Measurements from ENCODE around the gene SIK3. TPM values are rescaled to one million over a fixed set of nuclear protein-coding genes. Genes with fewer than 3 reads are reported as not detected.

Gene SIK3
- polyA plus RNA-seq, 1 of the 3 experiments (the other 2 are of a cell fraction) = 5.1 TPM

DNA sequence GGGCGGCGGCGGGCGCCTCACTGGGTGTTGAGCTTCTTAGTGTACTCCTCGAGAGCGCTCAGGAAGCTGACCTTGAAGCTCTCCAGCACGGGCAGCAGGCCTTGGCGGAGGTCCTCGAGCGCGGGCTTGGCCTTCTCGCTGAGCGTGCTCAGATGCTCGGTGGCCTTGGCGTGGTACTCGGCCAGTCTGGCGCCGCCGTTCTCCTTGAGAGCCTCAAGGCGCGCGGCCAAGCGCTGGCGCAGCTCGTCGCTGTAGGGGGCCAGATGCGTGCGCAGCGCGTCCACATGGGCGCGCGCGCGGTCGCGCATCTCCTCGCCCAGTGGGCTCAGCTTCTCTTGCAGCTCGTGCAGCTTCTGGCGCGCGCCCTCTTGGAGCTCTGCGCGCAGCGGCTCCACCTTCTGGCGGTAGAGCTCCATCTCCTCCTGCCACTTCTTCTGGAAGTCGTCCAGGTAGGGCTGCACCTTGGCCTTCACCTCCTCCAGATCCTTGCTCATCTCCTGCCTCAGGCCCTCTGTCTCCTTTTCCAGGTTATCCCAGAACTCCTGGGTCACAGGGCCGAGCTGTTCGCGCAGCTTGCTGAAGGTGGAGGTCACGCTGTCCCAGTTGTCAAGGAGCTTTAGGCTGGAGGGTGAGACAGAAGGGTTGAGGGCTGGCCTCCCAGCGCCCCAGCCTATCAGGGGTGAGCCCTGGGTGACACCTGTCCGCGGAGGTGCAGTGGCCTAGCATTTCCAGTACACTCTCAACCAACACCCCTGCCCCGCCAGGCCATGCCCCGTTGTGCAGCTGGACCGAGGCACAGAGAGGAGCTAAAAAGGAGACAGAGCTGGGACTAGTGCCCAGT is 262.2 kb downstream of the SIK3 start:
- CTCF ChIA-PET = interaction anchor here (0.5 to 3.1 kb wide), 24 partner anchors 9 to 309 kb away, joined by 3 to 59 read pairs (median 4); partner anchors contain the start of genes APOA4, APOA5, BUD13 and PAFAH1B2
- DNase-seq = peak; percentile 84
- H4K20me1 ChIP-seq (ENCODE audit: insufficient read depth) = no peaks in the 10 kb centered on the region
- no peak overlapping the region for H3K27ac ChIP-seq (ENCODE audit: low read depth in 2 of 2, low read length in 1 of 2)
- H3K27me3 ChIP-seq (ENCODE audit: insufficient read depth) = no peaks in the 10 kb centered on the region
- no peaks in the 10 kb centered on the region for H3K36me3 ChIP-seq (replicated peaks in 1 of 2; ENCODE audit: control insufficient read depth in 1 of 2, insufficient read depth in 2 of 2, low read length in 1 of 2)
- no peaks in the 10 kb centered on the region for H3F3A ChIP-seq (replicated peaks; ENCODE audit: insufficient read depth)
- 48% methylated on average over 15 of the region's 57 CpGs for WGBS (ENCODE audit: low lambda C conversion rate)
- no peak overlapping the region for H3K4me2 ChIP-seq
- H3K4me3 ChIP-seq (ENCODE audit: low read depth in 2 of 2, low read length in 1 of 2) = peak overlapping the region in 1 of 2 experiments; percentile 23; a peak in 1 of 4 replicates
- no peak overlapping the region for H3K9ac ChIP-seq
- H3K4me1 ChIP-seq (ENCODE audit: control insufficient read depth in 1 of 2, insufficient read depth in 2 of 2, low read depth in 1 of 2, low read length in 1 of 2) = peaks cover 0 to 14% of the 10 kb centered on the region in 2 experiments; a peak in 1 of 4 replicates
- H3K9me3 ChIP-seq = no peaks in the 10 kb centered on the region
- H3K9me2 ChIP-seq = no peaks in the 10 kb centered on the region
- no peaks in the 10 kb centered on the region for H3K79me2 ChIP-seq (ENCODE audit: insufficient read depth)
- H2AFZ ChIP-seq (ENCODE audit: low read depth) = peak overlapping the region; percentile 65; the same call in 1 of the 2 replicates
- POLR2A ChIA-PET = interaction anchor here (0.9 to 1.7 kb wide), 2 partner anchors 22 to 45 kb away, joined by 3 to 9 read pairs; partner anchors contain the start of gene APOA5
- TF ChIP-seq, protein P1, sequence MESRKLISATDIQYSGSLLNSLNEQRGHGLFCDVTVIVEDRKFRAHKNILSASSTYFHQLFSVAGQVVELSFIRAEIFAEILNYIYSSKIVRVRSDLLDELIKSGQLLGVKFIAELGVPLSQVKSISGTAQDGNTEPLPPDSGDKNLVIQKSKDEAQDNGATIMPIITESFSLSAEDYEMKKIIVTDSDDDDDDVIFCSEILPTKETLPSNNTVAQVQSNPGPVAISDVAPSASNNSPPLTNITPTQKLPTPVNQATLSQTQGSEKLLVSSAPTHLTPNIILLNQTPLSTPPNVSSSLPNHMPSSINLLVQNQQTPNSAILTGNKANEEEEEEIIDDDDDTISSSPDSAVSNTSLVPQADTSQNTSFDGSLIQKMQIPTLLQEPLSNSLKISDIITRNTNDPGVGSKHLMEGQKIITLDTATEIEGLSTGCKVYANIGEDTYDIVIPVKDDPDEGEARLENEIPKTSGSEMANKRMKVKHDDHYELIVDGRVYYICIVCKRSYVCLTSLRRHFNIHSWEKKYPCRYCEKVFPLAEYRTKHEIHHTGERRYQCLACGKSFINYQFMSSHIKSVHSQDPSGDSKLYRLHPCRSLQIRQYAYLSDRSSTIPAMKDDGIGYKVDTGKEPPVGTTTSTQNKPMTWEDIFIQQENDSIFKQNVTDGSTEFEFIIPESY (IDR thresholded peaks at IDR 0.05; ENCODE audit: borderline replicate concordance, low read depth) = no peak
- TF ChIP-seq IRF3 (IDR thresholded peaks at IDR 0.05; ENCODE audit: low read depth, low read length) = no peak
- TF ChIP-seq REST (IDR thresholded peaks at IDR 0.05; ENCODE audit: low read depth, low read length) = no peak
- TF ChIP-seq TAF1 (IDR thresholded peaks at IDR 0.05; ENCODE audit: borderline replicate concordance, low read depth, low read length) = no peak
- TF ChIP-seq GATA2 (CRISPR knock-in tag; IDR thresholded peaks at IDR 0.05) = no peak
- peak; percentile 50 for TF ChIP-seq NRF1 (IDR thresholded peaks at IDR 0.05; ENCODE audit: low read depth, low read length)
- TF ChIP-seq, protein P2, sequence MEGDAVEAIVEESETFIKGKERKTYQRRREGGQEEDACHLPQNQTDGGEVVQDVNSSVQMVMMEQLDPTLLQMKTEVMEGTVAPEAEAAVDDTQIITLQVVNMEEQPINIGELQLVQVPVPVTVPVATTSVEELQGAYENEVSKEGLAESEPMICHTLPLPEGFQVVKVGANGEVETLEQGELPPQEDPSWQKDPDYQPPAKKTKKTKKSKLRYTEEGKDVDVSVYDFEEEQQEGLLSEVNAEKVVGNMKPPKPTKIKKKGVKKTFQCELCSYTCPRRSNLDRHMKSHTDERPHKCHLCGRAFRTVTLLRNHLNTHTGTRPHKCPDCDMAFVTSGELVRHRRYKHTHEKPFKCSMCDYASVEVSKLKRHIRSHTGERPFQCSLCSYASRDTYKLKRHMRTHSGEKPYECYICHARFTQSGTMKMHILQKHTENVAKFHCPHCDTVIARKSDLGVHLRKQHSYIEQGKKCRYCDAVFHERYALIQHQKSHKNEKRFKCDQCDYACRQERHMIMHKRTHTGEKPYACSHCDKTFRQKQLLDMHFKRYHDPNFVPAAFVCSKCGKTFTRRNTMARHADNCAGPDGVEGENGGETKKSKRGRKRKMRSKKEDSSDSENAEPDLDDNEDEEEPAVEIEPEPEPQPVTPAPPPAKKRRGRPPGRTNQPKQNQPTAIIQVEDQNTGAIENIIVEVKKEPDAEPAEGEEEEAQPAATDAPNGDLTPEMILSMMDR (IDR thresholded peaks at IDR 0.05) = peak; percentile 55
- no peak for TF ChIP-seq YY1 (IDR thresholded peaks at IDR 0.05; ENCODE audit: low read depth)
- TF ChIP-seq FOSL2 (IDR thresholded peaks at IDR 0.05; ENCODE audit: borderline replicate concordance, low read depth) = no peak
- no peak for TF ChIP-seq JUND (IDR thresholded peaks at IDR 0.05)
- TF ChIP-seq, protein P3, sequence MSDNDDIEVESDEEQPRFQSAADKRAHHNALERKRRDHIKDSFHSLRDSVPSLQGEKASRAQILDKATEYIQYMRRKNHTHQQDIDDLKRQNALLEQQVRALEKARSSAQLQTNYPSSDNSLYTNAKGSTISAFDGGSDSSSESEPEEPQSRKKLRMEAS (IDR thresholded peaks at IDR 0.05; ENCODE audit: low read depth) = peak; percentile 70
- TF ChIP-seq FOXJ3 (CRISPR knock-in tag; IDR thresholded peaks at IDR 0.05) = no peak
- no peak for TF ChIP-seq POLR2AphosphoS5 (IDR thresholded peaks at IDR 0.05; ENCODE audit: low read depth, low read length)
- TF ChIP-seq MXI1 (IDR thresholded peaks at IDR 0.05; ENCODE audit: low read depth, low read length) = no peak
- no peak for TF ChIP-seq ELF1 (IDR thresholded peaks at IDR 0.05)
- TF ChIP-seq EZH2phosphoT487 (IDR thresholded peaks at IDR 0.05; ENCODE audit: borderline replicate concordance, low read depth) = no peak
- TF ChIP-seq RAD21 (IDR thresholded peaks at IDR 0.05; ENCODE audit: low read length) = peak; percentile 56
- TF ChIP-seq, protein P4, sequence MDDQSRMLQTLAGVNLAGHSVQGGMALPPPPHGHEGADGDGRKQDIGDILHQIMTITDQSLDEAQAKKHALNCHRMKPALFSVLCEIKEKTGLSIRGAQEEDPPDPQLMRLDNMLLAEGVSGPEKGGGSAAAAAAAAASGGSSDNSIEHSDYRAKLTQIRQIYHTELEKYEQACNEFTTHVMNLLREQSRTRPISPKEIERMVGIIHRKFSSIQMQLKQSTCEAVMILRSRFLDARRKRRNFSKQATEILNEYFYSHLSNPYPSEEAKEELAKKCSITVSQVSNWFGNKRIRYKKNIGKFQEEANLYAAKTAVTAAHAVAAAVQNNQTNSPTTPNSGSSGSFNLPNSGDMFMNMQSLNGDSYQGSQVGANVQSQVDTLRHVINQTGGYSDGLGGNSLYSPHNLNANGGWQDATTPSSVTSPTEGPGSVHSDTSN (IDR thresholded peaks at IDR 0.05) = no peak
- peak; percentile 59 for TF ChIP-seq SMC3 (IDR thresholded peaks at IDR 0.05; ENCODE audit: low read depth, low read length)
- TF ChIP-seq, protein P5, sequence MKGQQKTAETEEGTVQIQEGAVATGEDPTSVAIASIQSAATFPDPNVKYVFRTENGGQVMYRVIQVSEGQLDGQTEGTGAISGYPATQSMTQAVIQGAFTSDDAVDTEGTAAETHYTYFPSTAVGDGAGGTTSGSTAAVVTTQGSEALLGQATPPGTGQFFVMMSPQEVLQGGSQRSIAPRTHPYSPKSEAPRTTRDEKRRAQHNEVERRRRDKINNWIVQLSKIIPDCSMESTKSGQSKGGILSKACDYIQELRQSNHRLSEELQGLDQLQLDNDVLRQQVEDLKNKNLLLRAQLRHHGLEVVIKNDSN (IDR thresholded peaks at IDR 0.05; ENCODE audit: borderline replicate concordance, low read depth) = no peak
- TF ChIP-seq CHD2 (IDR thresholded peaks at IDR 0.05; ENCODE audit: low read length, partially characterized antibody) = no peak
